ENCODE data around the gene TRMT112. TPM values are rescaled to one million over a fixed set of nuclear protein-coding genes. Genes with fewer than 3 reads are reported as not detected.

Gene TRMT112
- total and polyA plus RNA-seq, 2 of the 4 experiments (the other 2 are of a cell fraction), result 173 to 202 TPM

- no peak overlapping the region for H3K4me2 ChIP-seq (ENCODE audit: low read depth, low read length)
- no peaks in the 10 kb centered on the region for H3K4me1 ChIP-seq (ENCODE audit: control insufficient read depth, insufficient read depth, low read length)
- intact Hi-C loops (cut with micrococcal nuclease) (no loop called here), dilution Hi-C loops (cut with HindIII; ENCODE audit: low sequenced_read_pairs, unreplicated experiment) (no loop called here), in situ Hi-C loops (cut with MboI; ENCODE audit: low sequenced_read_pairs) (no loop called here)
- no peak overlapping the region for H4K5ac ChIP-seq (ENCODE audit: low read depth, low read length)
- H3K18ac ChIP-seq (ENCODE audit: low read depth, low read length), result no peak overlapping the region
- H2AFZ ChIP-seq (replicated peaks; ENCODE audit: low read length, poor library complexity), result peak overlapping the region; percentile 10
- H3K27me3 ChIP-seq (ENCODE audit: control insufficient read depth, insufficient read depth, low read length), result peaks cover 2% of the 10 kb centered on the region; the same call in 1 of the 2 replicates
- BruUV-seq (replicated peaks), result no TSS peak
- no peak overlapping the region for H2BK15ac ChIP-seq (ENCODE audit: low read depth, low read length)
- H2BK120ac ChIP-seq (ENCODE audit: low read depth, low read length), result no peak overlapping the region
- H3K27ac ChIP-seq (ENCODE audit: insufficient read depth, low read length), result no peak overlapping the region
- H3K36me3 ChIP-seq (ENCODE audit: control insufficient read depth, insufficient read depth, low read length), result no peaks in the 10 kb centered on the region
- no peaks in the 10 kb centered on the region for H4K20me1 ChIP-seq (ENCODE audit: insufficient read depth, low read length)
- H2AK5ac ChIP-seq (ENCODE audit: low read depth, low read length), result no peak overlapping the region
- H3K56ac ChIP-seq (ENCODE audit: extremely low read depth, insufficient read depth, low read length), result no peak overlapping the region
- DNase-seq (no peak), ATAC-seq (ENCODE audit: low read depth) (no peak)
- no peak overlapping the region for H2BK5ac ChIP-seq (ENCODE audit: low read depth, low read length, poor library complexity, severe bottlenecking)
- ChIA-PET CTCF (no interaction called here), POLR2A (ENCODE audit: unreplicated experiment) (no interaction called here)
- no peaks in the 10 kb centered on the region for H3K9me1 ChIP-seq (ENCODE audit: insufficient read depth, low read length)
- H3K4me3 ChIP-seq (ENCODE audit: insufficient read depth, low read depth, low read length), result no peak overlapping the region
- no peak overlapping the region for H2BK20ac ChIP-seq (ENCODE audit: low read depth, low read length)
- no peak overlapping the region for H3K9ac ChIP-seq (ENCODE audit: low read depth, low read length)
- H2AK9ac ChIP-seq (replicated peaks; ENCODE audit: low read depth, low read length, poor library complexity), result no peak overlapping the region
- no peak for TF ChIP-seq MAFK (IDR thresholded peaks at IDR 0.05; ENCODE audit: low read depth, low read length)
- no peak for TF ChIP-seq POLR2A (IDR thresholded peaks at IDR 0.05; ENCODE audit: low read depth, low read length)
- TF ChIP-seq CHD1 (IDR thresholded peaks at IDR 0.05; ENCODE audit: low read depth, low read length), result no peak
- no peak for TF ChIP-seq RFX5 (IDR thresholded peaks at IDR 0.05; ENCODE audit: low read depth, low read length)
- no peak for TF ChIP-seq NFE2L2 (IDR thresholded peaks at IDR 0.05; ENCODE audit: low read depth, low read length)
- no peak for TF ChIP-seq FOS (IDR thresholded peaks at IDR 0.05; ENCODE audit: low read depth, low read length)
- no peak for TF ChIP-seq MXI1 (IDR thresholded peaks at IDR 0.05; ENCODE audit: borderline replicate concordance, low read depth, low read length)
- TF ChIP-seq CTCF (conservative IDR thresholded peaks at IDR 0.05; ENCODE audit: low read depth, low read length), result no peak
- TF ChIP-seq MAZ (IDR thresholded peaks at IDR 0.05; ENCODE audit: borderline replicate concordance, low read depth, low read length), result no peak
- TF ChIP-seq BHLHE40 (IDR thresholded peaks at IDR 0.05; ENCODE audit: low read depth, low read length), result no peak
- TF ChIP-seq ELK1 (IDR thresholded peaks at IDR 0.05; ENCODE audit: borderline replicate concordance, low read depth, low read length), result no peak
- no peak for TF ChIP-seq USF2 (IDR thresholded peaks at IDR 0.05; ENCODE audit: low read depth, low read length)
- no peak for TF ChIP-seq SMC3 (IDR thresholded peaks at IDR 0.05; ENCODE audit: low read depth, low read length)
- TF ChIP-seq CEBPB (IDR thresholded peaks at IDR 0.05; ENCODE audit: low read depth, low read length), result no peak
- TF ChIP-seq RAD21 (IDR thresholded peaks at IDR 0.05; ENCODE audit: low read length), result no peak
- TF ChIP-seq RCOR1 (IDR thresholded peaks at IDR 0.05; ENCODE audit: insufficient replicate concordance, low read length), result no peak
- H3K14ac ChIP-seq (replicated peaks; ENCODE audit: low read depth, low read length), result no peak overlapping the region
- H3K4ac ChIP-seq (ENCODE audit: low read depth, low read length), result no peak overlapping the region
- 47% methylated on average over 11 of the region's 14 CpGs; no CpG with 5 or more reads in 1 of the 2 experiments for WGBS, 2 experiments (ENCODE audit: extremely low coverage in 2 of 2, insufficient read length in 1 of 2)
- H3K23ac ChIP-seq (ENCODE audit: low read depth, low read length), result no peak overlapping the region
- no peaks in the 10 kb centered on the region for H3K9me3 ChIP-seq (ENCODE audit: control insufficient read depth, insufficient read depth, low read length)
- no peaks in the 10 kb centered on the region for H3K79me1 ChIP-seq (ENCODE audit: low read depth in 1 of 2, low read length in 2 of 2)
- no peak overlapping the region for H4K8ac ChIP-seq (ENCODE audit: low read depth in 2 of 2, low read length in 2 of 2)
- H4K91ac ChIP-seq (ENCODE audit: insufficient read depth, low read depth, low read length), result no peak overlapping the region
These were observed 31.1 kb upstream of the TRMT112 start for GRCh38 chr11:64348383-64349024.

All from IMR-90 (cell line).